ENCODE data around the gene PAIP2B. TPM values are rescaled to one million over a fixed set of nuclear protein-coding genes. Genes with fewer than 3 reads are reported as not detected.
"Not testable (repeated sequence)": the region's sequence is repeated elsewhere in the genome, so short reads cannot be mapped to it uniquely, and the experiment has no call there.

PAIP2B gene
- total RNA-seq, 3 donors from 2014 or later: 1.0 to 1.2 (median 1.1) TPM

- Mint-ChIP-seq H3K36me3 (ENCODE audit: insufficient read depth) (peaks cover 4% of the 10 kb centered on the region), H3K4me3 (no peak overlapping the region), H3K4me1 (ENCODE audit: low read depth) (no peaks in the 10 kb centered on the region), H3K9me3 (peaks cover 7% of the 10 kb centered on the region), H3K27me3 (ENCODE audit: low read depth) (no peaks in the 10 kb centered on the region)
- DNase-seq (no peak), ATAC-seq (no peak)
These were observed 36.0 kb downstream of the PAIP2B start for GRCh38 chr2:71190656-71191569.

DNA sequence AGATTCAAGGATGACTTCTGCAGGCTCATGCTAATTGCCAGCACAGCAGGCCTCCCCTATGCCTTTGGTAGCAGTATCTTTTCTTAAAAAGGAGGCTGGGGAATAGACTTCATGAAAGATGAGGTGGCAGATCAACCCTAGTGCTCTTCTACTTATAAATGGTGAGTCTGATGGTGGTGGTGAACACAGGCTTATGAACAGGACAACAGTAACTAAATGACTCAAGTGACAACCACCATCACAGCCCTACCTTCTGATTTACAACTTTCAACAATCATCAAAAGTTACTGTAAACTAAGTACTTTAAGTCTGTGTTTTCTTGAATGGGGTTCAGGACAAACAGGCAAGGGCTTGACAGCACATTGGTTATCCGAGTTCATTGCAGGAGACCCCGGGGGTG, 39.3 kb downstream of the PAIP2B start:
- H3K36me3 Mint-ChIP-seq (ENCODE audit: insufficient read depth): peaks cover 3% of the 10 kb centered on the region
- H3K4me1 Mint-ChIP-seq (ENCODE audit: low read depth): no peaks in the 10 kb centered on the region
- H3K9me3 Mint-ChIP-seq: no peaks in the 10 kb centered on the region
- ATAC-seq (no peak), DNase-seq (no peak)
- H3K27me3 Mint-ChIP-seq (ENCODE audit: low read depth): no peaks in the 10 kb centered on the region
- no peak overlapping the region for H3K4me3 Mint-ChIP-seq

DNA sequence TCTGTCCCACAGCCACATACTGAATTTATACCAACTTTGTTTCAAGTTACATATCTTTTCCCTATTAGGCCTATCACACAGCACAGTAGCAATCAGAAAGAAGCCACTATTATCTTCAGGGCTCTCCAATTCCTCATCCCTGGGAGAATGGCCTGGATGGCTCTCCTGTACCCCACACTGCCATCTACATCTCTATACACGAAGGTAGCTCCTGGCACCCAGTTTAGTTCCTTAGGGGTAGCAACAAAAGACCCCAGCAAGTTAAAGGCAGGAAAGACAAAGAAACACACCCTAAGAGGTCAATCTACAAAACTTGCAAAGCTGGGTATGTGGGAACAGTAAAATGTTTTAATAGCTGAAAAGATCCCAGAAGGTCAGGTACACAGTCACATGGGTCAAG, 39.9 kb downstream of the PAIP2B start:
- Mint-ChIP-seq H3K27me3 (ENCODE audit: low read depth) (no peaks in the 10 kb centered on the region), H3K4me1 (ENCODE audit: low read depth) (no peaks in the 10 kb centered on the region), H3K4me3 (no peak overlapping the region), H3K36me3 (ENCODE audit: insufficient read depth) (peaks cover 3% of the 10 kb centered on the region), H3K9me3 (no peaks in the 10 kb centered on the region)
- DNase-seq: no peak
- no peak for ATAC-seq

DNA sequence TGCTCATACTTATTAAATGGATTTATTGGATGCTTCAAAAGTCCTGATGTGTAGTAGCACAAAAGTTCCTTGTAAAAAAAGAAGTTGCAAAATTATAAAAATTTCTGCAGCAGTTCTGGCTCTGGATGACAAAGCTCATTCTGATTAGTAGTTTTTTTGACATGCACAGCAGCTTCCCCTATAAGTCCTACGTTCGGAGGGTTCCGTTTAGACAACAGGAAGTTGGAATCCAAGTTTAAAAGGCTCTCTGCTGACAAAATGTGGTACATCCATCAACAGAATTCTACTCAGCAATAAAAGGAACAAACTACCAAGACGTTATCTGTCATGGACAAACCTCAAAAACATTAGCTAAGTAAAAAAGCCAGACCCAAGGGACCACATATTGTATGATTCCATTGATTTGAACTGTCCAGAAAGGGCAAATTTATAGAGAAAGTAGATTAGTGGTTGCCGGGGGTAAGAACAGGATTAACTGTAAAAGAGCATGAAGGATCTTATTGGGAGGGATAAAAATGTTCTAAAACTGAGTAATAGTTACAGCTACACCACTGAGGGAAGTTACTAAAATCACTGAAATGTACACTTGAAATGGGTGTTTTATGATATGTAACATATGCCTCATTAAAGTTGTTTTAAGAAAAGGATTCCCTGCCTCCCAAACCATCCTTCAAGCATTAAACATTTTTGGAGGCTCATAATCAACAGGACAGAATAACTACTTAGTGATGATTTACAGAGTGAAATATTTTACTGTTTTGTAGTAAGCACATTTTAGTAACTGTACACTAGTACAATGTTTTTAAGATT, 43.4 kb downstream of the PAIP2B start:
- not testable (repeated sequence) for H3K36me3 Mint-ChIP-seq (ENCODE audit: insufficient read depth); H3K4me3 Mint-ChIP-seq; DNase-seq; H3K9me3 Mint-ChIP-seq; H3K27me3 Mint-ChIP-seq (ENCODE audit: low read depth); ATAC-seq; H3K4me1 Mint-ChIP-seq (ENCODE audit: low read depth)

DNA sequence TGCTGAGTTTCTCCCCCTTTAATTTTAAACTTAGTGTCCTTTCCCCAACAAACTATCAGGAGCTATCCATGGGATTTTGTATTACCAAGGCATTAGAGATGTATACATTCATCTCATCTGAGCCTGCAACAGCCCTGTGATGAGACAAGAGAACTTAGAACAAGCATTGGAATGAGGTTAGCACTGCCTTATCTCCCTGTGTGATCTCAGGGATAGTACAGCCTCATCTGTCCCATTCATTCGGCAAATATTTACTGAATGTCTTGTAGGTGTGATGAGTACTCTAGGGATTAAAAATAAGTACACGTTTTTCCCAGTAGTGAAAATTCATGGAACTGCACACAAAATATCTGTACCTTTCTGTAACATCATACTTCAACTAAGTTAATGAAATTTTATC, 45.6 kb downstream of the PAIP2B start:
- Mint-ChIP-seq H3K4me3 (no peak overlapping the region), H3K36me3 (ENCODE audit: insufficient read depth) (no peaks in the 10 kb centered on the region), H3K27me3 (ENCODE audit: low read depth) (no peaks in the 10 kb centered on the region), H3K4me1 (ENCODE audit: low read depth) (no peaks in the 10 kb centered on the region), H3K9me3 (no peaks in the 10 kb centered on the region)
- no peak for ATAC-seq
- no peak for DNase-seq

DNA sequence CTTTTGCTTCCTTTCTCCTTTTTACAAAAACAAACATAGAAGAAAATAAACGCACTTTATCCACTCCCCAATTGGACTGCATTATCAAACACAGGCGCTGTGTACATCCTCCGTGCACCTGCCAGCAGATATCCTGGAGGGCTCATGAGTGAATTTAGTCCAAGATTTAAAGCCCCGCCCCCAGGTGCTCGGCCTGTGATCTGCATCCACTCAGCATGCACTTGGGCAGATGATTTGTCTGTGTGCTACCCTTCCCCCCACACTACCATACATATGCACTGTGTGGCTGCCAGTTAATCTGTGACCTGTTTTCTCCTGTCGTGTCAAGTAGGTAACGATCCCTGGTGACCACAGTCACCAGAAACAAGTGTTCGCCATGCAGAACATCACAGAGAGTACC, 48.1 kb downstream of the PAIP2B start:
- not testable (repeated sequence) for H3K9me3 Mint-ChIP-seq; H3K27me3 Mint-ChIP-seq (ENCODE audit: low read depth); H3K36me3 Mint-ChIP-seq (ENCODE audit: insufficient read depth); DNase-seq; ATAC-seq; H3K4me3 Mint-ChIP-seq; H3K4me1 Mint-ChIP-seq (ENCODE audit: low read depth)

GRCh38 chr2:71174207-71174606, 52.7 kb downstream of the PAIP2B start:
- Mint-ChIP-seq H3K4me3 (no peak overlapping the region), H3K9me3 (no peaks in the 10 kb centered on the region), H3K4me1 (ENCODE audit: low read depth) (no peaks in the 10 kb centered on the region), H3K27me3 (ENCODE audit: low read depth) (peaks cover 5% of the 10 kb centered on the region), H3K36me3 (ENCODE audit: insufficient read depth) (no peaks in the 10 kb centered on the region)
- no peak for ATAC-seq
- DNase-seq: no peak

DNA sequence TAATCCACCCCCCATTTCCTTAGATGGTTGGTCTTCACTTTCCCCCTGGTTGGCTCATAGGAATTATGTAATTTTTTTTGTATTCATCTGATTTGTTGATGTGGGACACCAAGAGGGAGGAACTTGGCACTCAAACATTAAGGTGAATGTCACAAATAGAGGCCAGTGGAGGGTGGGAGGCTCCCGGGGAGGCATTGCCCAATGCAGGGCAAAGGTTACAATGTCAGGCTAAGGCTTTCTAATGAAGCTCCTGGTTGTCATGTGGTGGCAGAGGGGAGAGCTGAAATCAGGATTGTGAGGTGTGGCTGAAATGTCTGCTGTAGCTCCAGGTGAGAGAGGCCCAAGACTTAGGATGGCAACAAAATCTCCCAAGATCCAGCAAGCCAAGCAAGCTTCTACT, 53.8 kb downstream of the PAIP2B start:
- Mint-ChIP-seq H3K4me1 (ENCODE audit: low read depth) (no peaks in the 10 kb centered on the region), H3K4me3 (no peak overlapping the region), H3K36me3 (ENCODE audit: insufficient read depth) (no peaks in the 10 kb centered on the region), H3K9me3 (no peaks in the 10 kb centered on the region), H3K27me3 (ENCODE audit: low read depth) (peaks cover 5% of the 10 kb centered on the region)
- no peak for DNase-seq
- ATAC-seq: no peak

- DNase-seq (no peak), ATAC-seq (peak in 1 of 2 donors; percentile 14)
These were observed 60.1 kb downstream of the PAIP2B start for GRCh38 chr2:71166812-71167211.

GRCh38 chr2:71157124-71157793, 69.6 kb downstream of the PAIP2B start:
- Mint-ChIP-seq H3K27me3 (ENCODE audit: low read depth) (peaks cover 4% of the 10 kb centered on the region), H3K4me3 (no peak overlapping the region), H3K36me3 (ENCODE audit: insufficient read depth) (no peaks in the 10 kb centered on the region), H3K4me1 (ENCODE audit: low read depth) (peaks cover 6% of the 10 kb centered on the region), H3K9me3 (no peaks in the 10 kb centered on the region)
- DNase-seq: peak; percentile 58
- peak; percentile 86 to 88 for ATAC-seq

More at GRCh38 chr2:71166812-71167211, 60.1 kb downstream of the PAIP2B start:
- Mint-ChIP-seq H3K27me3 (ENCODE audit: low read depth) (peaks cover 3% of the 10 kb centered on the region), H3K36me3 (ENCODE audit: insufficient read depth) (no peaks in the 10 kb centered on the region), H3K4me3 (no peak overlapping the region), H3K9me3 (no peaks in the 10 kb centered on the region), H3K4me1 (ENCODE audit: low read depth) (no peaks in the 10 kb centered on the region)

DNA sequence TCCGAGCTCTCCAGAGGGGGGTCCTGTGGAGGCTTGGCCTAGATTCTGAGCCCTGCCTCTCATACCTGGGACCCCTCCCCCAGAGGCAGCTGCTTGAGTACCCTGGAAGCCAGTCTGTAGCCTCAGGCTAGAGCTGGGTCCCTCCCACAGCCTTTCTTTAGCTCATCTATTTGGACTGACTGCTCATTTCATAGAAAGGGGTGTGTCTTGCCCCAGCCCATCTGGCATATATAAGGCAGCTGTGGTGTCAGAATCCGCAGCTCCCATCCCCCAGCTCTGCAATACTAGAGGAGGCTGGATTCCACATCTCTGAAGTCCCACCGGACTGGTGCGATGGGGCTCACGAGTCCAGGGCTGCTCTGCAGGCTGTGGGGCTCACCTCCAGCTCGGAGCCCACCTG, 70.3 kb downstream of the PAIP2B start:
- ATAC-seq (no peak), DNase-seq (no peak)
- Mint-ChIP-seq H3K4me3 (no peak overlapping the region), H3K36me3 (ENCODE audit: insufficient read depth) (no peaks in the 10 kb centered on the region), H3K9me3 (no peaks in the 10 kb centered on the region), H3K27me3 (ENCODE audit: low read depth) (peaks cover 4% of the 10 kb centered on the region), H3K4me1 (ENCODE audit: low read depth) (peaks cover 6% of the 10 kb centered on the region)

- DNase-seq (no peak), ATAC-seq (no peak)
- H3K4me1 Mint-ChIP-seq (ENCODE audit: low read depth): peaks cover 6% of the 10 kb centered on the region
- no peaks in the 10 kb centered on the region for H3K36me3 Mint-ChIP-seq (ENCODE audit: insufficient read depth)
- H3K27me3 Mint-ChIP-seq (ENCODE audit: low read depth): peaks cover 4% of the 10 kb centered on the region
- H3K9me3 Mint-ChIP-seq: no peaks in the 10 kb centered on the region
- H3K4me3 Mint-ChIP-seq: no peak overlapping the region
These were observed 71.1 kb downstream of the PAIP2B start for GRCh38 chr2:71155846-71156245.

GRCh38 chr2:71154798-71155197, 72.1 kb downstream of the PAIP2B start:
- H3K4me3 Mint-ChIP-seq: no peak overlapping the region
- DNase-seq (no peak), ATAC-seq (peak in 1 of 2 donors; percentile 35)
- peaks cover 4% of the 10 kb centered on the region for H3K27me3 Mint-ChIP-seq (ENCODE audit: low read depth)
- no peaks in the 10 kb centered on the region for H3K9me3 Mint-ChIP-seq
- peaks cover 6% of the 10 kb centered on the region for H3K36me3 Mint-ChIP-seq (ENCODE audit: insufficient read depth)
- H3K4me1 Mint-ChIP-seq (ENCODE audit: low read depth): peaks cover 6% of the 10 kb centered on the region

DNA sequence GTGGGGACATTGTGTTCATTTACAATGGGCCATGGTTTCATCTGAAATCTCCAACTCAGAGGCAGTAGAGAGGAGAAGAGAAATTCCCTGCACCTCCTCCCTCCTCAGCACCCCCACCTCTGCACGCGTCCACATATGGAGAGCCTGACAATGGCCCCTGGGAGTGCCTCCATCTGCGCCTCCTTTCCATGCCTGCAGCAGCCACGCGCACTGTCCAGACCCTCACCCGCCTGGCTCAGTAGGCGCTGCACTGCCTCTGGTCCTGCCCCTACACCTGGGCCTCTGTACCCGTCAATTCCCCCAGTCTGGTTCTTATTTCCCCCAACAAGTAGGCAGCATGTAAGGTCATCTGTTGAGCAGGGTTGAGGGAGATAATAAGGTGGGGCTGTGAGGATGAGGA, 72.6 kb downstream of the PAIP2B start:
- DNase-seq: no peak
- H3K9me3 Mint-ChIP-seq: no peaks in the 10 kb centered on the region
- ATAC-seq: no peak
- no peak overlapping the region for H3K4me3 Mint-ChIP-seq
- peaks cover 9% of the 10 kb centered on the region for H3K36me3 Mint-ChIP-seq (ENCODE audit: insufficient read depth)
- H3K27me3 Mint-ChIP-seq (ENCODE audit: low read depth): peaks cover 4% of the 10 kb centered on the region
- peaks cover 6% of the 10 kb centered on the region for H3K4me1 Mint-ChIP-seq (ENCODE audit: low read depth)

All from activated T-cell treated with anti-CD3 and anti-CD28 coated beads, Interleukin-2, amount 50 U/mL, for 4 hours (primary cell).